ENCODE data around the gene ZFC3H1. TPM values are rescaled to one million over a fixed set of nuclear protein-coding genes. Genes with fewer than 3 reads are reported as not detected.

ZFC3H1 gene
- total and polyA plus RNA-seq, 2 of the 13 experiments (the other 11 are each of a cell fraction or from before 2014, with no cell fraction given) = 17.1 to 38.3 TPM

GRCh38 chr12:71703206-71703605 is 39.6 kb upstream of the ZFC3H1 start:
- FAIRE-seq = no peak
- POLR2A ChIA-PET = interaction anchor here (0.8 to 1.2 kb wide), 4 partner anchors 17 to 29 kb away, joined by 3 to 4 read pairs (median 4); partner anchors contain the start of gene TMEM19
- H3K4me3 ChIP-seq (replicated peaks in 1 of 3; ENCODE audit: insufficient read depth in 1 of 3, low read depth in 2 of 3, low read length in 3 of 3) = no peak overlapping the region
- H3K36me3 ChIP-seq (replicated peaks in 1 of 2; ENCODE audit: control insufficient read depth in 1 of 2, insufficient read depth in 2 of 2, low read length in 2 of 2) = peaks cover 3 to 15% of the 10 kb centered on the region in 2 experiments; a peak in 3 of 5 replicates
- WGBS (ENCODE audit: low lambda C conversion rate) = 98% methylated on average over 2 of the region's 2 CpGs
- no peaks in the 10 kb centered on the region for H4K20me1 ChIP-seq (ENCODE audit: insufficient read depth, low read length)
- H2AFZ ChIP-seq (ENCODE audit: low read length) = no peak overlapping the region
- ATAC-seq = no peak
- intact Hi-C loops (cut with micrococcal nuclease; ENCODE audit: unreplicated experiment) (no loop called here), in situ Hi-C loops (cut with HindIII; ENCODE audit: extremely low pct_ligation_motif_present, low pct_unique_long_range_greater_than_20kb) (no loop called here)
- DNase-seq (ENCODE audit: low spot score) = no peak
- no peaks in the 10 kb centered on the region for H3K27me3 ChIP-seq (ENCODE audit: control insufficient read depth in 1 of 2, insufficient read depth in 2 of 2, low read length in 2 of 2)
- H3K79me2 ChIP-seq (ENCODE audit: insufficient read depth, low read length) = no peaks in the 10 kb centered on the region
- no peak overlapping the region for H3K9ac ChIP-seq (ENCODE audit: insufficient read depth, low read depth, low read length)
- TF ChIP-seq ZNF3 (CRISPR knock-in tag; IDR thresholded peaks at IDR 0.05) = no peak
- TF ChIP-seq FOXM1 (CRISPR knock-in tag; IDR thresholded peaks at IDR 0.05) = no peak
- no peak for TF ChIP-seq ZBTB7A (CRISPR knock-in tag; IDR thresholded peaks at IDR 0.05)
- TF ChIP-seq ZNF800 (CRISPR knock-in tag; IDR thresholded peaks at IDR 0.05) = no peak
- no peak for TF ChIP-seq ZNF546 (CRISPR knock-in tag; conservative IDR thresholded peaks at IDR 0.05)
- TF ChIP-seq ZNF850 (CRISPR knock-in tag; conservative IDR thresholded peaks at IDR 0.05) = no peak
- no peak for TF ChIP-seq CC2D1A (CRISPR knock-in tag; IDR thresholded peaks at IDR 0.05)
- no peak for TF ChIP-seq THAP7 (CRISPR knock-in tag; IDR thresholded peaks at IDR 0.05)
- no peak for TF ChIP-seq ZNF18 (CRISPR knock-in tag; IDR thresholded peaks at IDR 0.05; ENCODE audit: insufficient replicate concordance)
- no peak for TF ChIP-seq ZNF24 (IDR thresholded peaks at IDR 0.05)
- no peak for TF ChIP-seq HNRNPUL1 (IDR thresholded peaks at IDR 0.05; ENCODE audit: low read depth, low read length)
- no peak for TF ChIP-seq ZNF121 (CRISPR knock-in tag; IDR thresholded peaks at IDR 0.05)
- TF ChIP-seq PLRG1 (conservative IDR thresholded peaks at IDR 0.05) = no peak
- TF ChIP-seq ZNF282 (IDR thresholded peaks at IDR 0.05; ENCODE audit: partially characterized antibody) = no peak
- no peak for TF ChIP-seq NCOR1 (IDR thresholded peaks at IDR 0.05; ENCODE audit: borderline replicate concordance, low read length)
- H3K4me1 ChIP-seq (ENCODE audit: insufficient read depth, low read length) = peaks cover 9% of the 10 kb centered on the region
- no TSS peak for BruUV-seq (replicated peaks)
- CTCF ChIA-PET (ENCODE audit: low intra/inter-chr PET ratio, low total read pairs) = no interaction called here
- H3K4me2 ChIP-seq (ENCODE audit: low read depth, low read length) = no peak overlapping the region
- no peaks in the 10 kb centered on the region for H3K9me3 ChIP-seq (ENCODE audit: low read length)
- no peak overlapping the region for H3K27ac ChIP-seq (ENCODE audit: extremely low read length, insufficient read depth, low read length)

Data from HepG2 (cell line).